HEK293 (cell line): ENCODE measurements around the gene FUT8.

Source experiments
- CTCF ChIA-PET: fragments of 350-600 bp; formaldehyde crosslinking; extraction: SDS; loops from one replicate; lab custom pipeline; 2021; ENCODE audit warnings: antibody characterized with exemption; lab: Yijun Ruan, JAX
- POLR2A ChIA-PET: fragments of 300-600 bp; formaldehyde crosslinking; extraction: SDS; loops from one replicate; lab custom pipeline; 2020; ENCODE audit warnings: antibody characterized with exemption, inconsistent platforms; lab: Yijun Ruan, JAX
- H3K27ac ChIP-seq: fragments of 200-500 bp; sonication (Bioruptor generic); 2 replicates; pipeline ENCODE4 v1.5.1; 2014; ENCODE audit warnings: low read depth, low read length, control low read depth, inconsistent platforms; ENCODE audit errors: extremely low read depth
- H3K36me3 ChIP-seq, 2 experiments: fragments of 200-500 bp in 1 of 2; sonication (Bioruptor generic) in 1 of 2; 1 replicate in 1 of 2; 2 replicates in 1 of 2; pipeline ENCODE4 v1.5.1; 2014 to 2017; ENCODE audit warnings: inconsistent platforms in 2 of 2, low read length in 2 of 2; ENCODE audit not compliant: control insufficient read depth in 2 of 2, insufficient read depth in 1 of 2
- H3K4me1 ChIP-seq: fragments of 200-500 bp; sonication (Bioruptor generic); 2 replicates; pipeline ENCODE4 v1.5.1; 2014; ENCODE audit warnings: mild to moderate bottlenecking, low read length, inconsistent platforms; ENCODE audit not compliant: control insufficient read depth, insufficient read depth
- H3K4me3 ChIP-seq: 2 replicates; pipeline ENCODE4 v1.5.1; 2011; ENCODE audit warnings: low read depth, mild to moderate bottlenecking, control low read depth, low read length, moderate library complexity
- H3K9me3 ChIP-seq: fragments of 200-500 bp; sonication (Bioruptor generic); 2 replicates; pipeline ENCODE4 v1.5.1; 2014; ENCODE audit warnings: low read depth, low read length, inconsistent platforms; ENCODE audit not compliant: control insufficient read depth, insufficient read depth
- MEIS1 ChIP-seq: sonication (generic); formaldehyde crosslinking; IDR thresholded peaks from 2 replicates; pipeline ENCODE4 v1.8.1; 2022; ENCODE audit warnings: missing genetic modification reagents, mild to moderate bottlenecking, borderline replicate concordance
- PRDM4 ChIP-seq: fragments of 450-650 bp; formaldehyde crosslinking; IDR thresholded peaks from 2 replicates; pipeline ENCODE4 v1.5.1; 2017; ENCODE audit warnings: missing biosample characterization, missing genetic modification characterization
- SALL2 ChIP-seq: fragments of 450-650 bp; formaldehyde crosslinking; IDR thresholded peaks from 2 replicates; pipeline ENCODE4 v1.5.0; 2017; ENCODE audit warnings: missing biosample characterization, mild to moderate bottlenecking, missing genetic modification characterization, borderline replicate concordance
- SP2 ChIP-seq: fragments of 450-650 bp; formaldehyde crosslinking; IDR thresholded peaks from 2 replicates; pipeline ENCODE4 v1.5.1; 2016; ENCODE audit warnings: missing biosample characterization, missing genetic modification characterization
- SP3 ChIP-seq: fragments of 450-650 bp; formaldehyde crosslinking; IDR thresholded peaks from 2 replicates; pipeline ENCODE4 v1.5.1; 2016; ENCODE audit warnings: missing biosample characterization, missing genetic modification characterization
- ZBTB11 ChIP-seq: fragments of 450-650 bp; formaldehyde crosslinking; conservative IDR thresholded peaks from 2 replicates; pipeline ENCODE4 v1.5.1; 2016; ENCODE audit warnings: low read depth, missing biosample characterization, missing genetic modification characterization
- ZFP3 ChIP-seq: fragments of 450-650 bp; formaldehyde crosslinking; IDR thresholded peaks from 2 replicates; pipeline ENCODE4 v1.5.1; 2016; ENCODE audit warnings: low read depth, missing biosample characterization, missing genetic modification characterization
- ZFP69B ChIP-seq: fragments of 450-650 bp; formaldehyde crosslinking; IDR thresholded peaks from 2 replicates; pipeline ENCODE4 v1.5.1; 2016; ENCODE audit warnings: missing biosample characterization, missing genetic modification characterization
- ZNF18 ChIP-seq: fragments of 450-650 bp; formaldehyde crosslinking; IDR thresholded peaks from 2 replicates; pipeline ENCODE4 v1.5.1; 2016; ENCODE audit warnings: missing biosample characterization, missing genetic modification characterization
- ZNF266 ChIP-seq: fragments of 450-650 bp; formaldehyde crosslinking; IDR thresholded peaks from 2 replicates; pipeline ENCODE4 v1.5.1; 2016; ENCODE audit warnings: missing biosample characterization, missing genetic modification characterization, low read depth
- ZNF292 ChIP-seq: fragments of 450-650 bp; formaldehyde crosslinking; IDR thresholded peaks from 2 replicates; pipeline ENCODE4 v1.5.1; 2016; ENCODE audit warnings: low read depth, missing biosample characterization, missing genetic modification characterization, borderline replicate concordance
- ZNF398 ChIP-seq: fragments of 450-650 bp; formaldehyde crosslinking; IDR thresholded peaks from 2 replicates; pipeline ENCODE4 v1.5.1; 2017; ENCODE audit warnings: missing biosample characterization, missing genetic modification characterization
- ZNF426 ChIP-seq: fragments of 450-650 bp; formaldehyde crosslinking; IDR thresholded peaks from 2 replicates; pipeline ENCODE4 v1.5.1; 2017; ENCODE audit warnings: missing biosample characterization, missing genetic modification characterization, mild to moderate bottlenecking, inconsistent platforms, moderate library complexity
- ZNF473 ChIP-seq: fragments of 450-650 bp; formaldehyde crosslinking; IDR thresholded peaks from 2 replicates; pipeline ENCODE4 v1.5.1; 2017; ENCODE audit warnings: missing biosample characterization, missing genetic modification characterization
- ZNF501 ChIP-seq: fragments of 450-650 bp; formaldehyde crosslinking; IDR thresholded peaks from 2 replicates; pipeline ENCODE4 v1.5.1; 2016; ENCODE audit warnings: missing biosample characterization, missing genetic modification characterization
- ZNF548 ChIP-seq: fragments of 450-650 bp; formaldehyde crosslinking; IDR thresholded peaks from 2 replicates; pipeline ENCODE4 v1.5.1; 2016; ENCODE audit warnings: missing biosample characterization, missing genetic modification characterization
- ZNF585B ChIP-seq: fragments of 450-650 bp; formaldehyde crosslinking; IDR thresholded peaks from 2 replicates; pipeline ENCODE4 v1.5.1; 2016; ENCODE audit warnings: missing biosample characterization, missing genetic modification characterization
- ZNF626 ChIP-seq: fragments of 450-650 bp; sonication (Bioruptor Pico); formaldehyde crosslinking; IDR thresholded peaks from 2 replicates; pipeline ENCODE4 v1.5.1; 2018; ENCODE audit warnings: missing biosample characterization, missing genetic modification characterization, inconsistent platforms
- ZNF792 ChIP-seq: fragments of 450-650 bp; formaldehyde crosslinking; IDR thresholded peaks from 2 replicates; pipeline ENCODE4 v1.5.1; 2016; ENCODE audit warnings: missing biosample characterization, missing genetic modification characterization
- ZSCAN18 ChIP-seq: fragments of 450-650 bp; formaldehyde crosslinking; IDR thresholded peaks from 2 replicates; pipeline ENCODE4 v1.5.1; 2016; ENCODE audit warnings: missing biosample characterization, missing genetic modification characterization
- ZSCAN23 ChIP-seq: fragments of 450-650 bp; formaldehyde crosslinking; IDR thresholded peaks from 2 replicates; pipeline ENCODE4 v1.5.1; 2016; ENCODE audit warnings: missing biosample characterization, missing genetic modification characterization
- ZSCAN5A ChIP-seq: fragments of 450-650 bp; formaldehyde crosslinking; IDR thresholded peaks from 2 replicates; pipeline ENCODE4 v1.5.1; 2016; ENCODE audit warnings: missing biosample characterization, missing genetic modification characterization

The FUT8 gene

GRCh38 chr14:65772921-65773574 is 360.5 kb downstream of the FUT8 start (continued):
- TF ChIP-seq ZBTB11 (tag by site-specific recombination) (no peak), ZNF585B (no peak), ZSCAN18 (no peak), ZNF426 (tag by site-specific recombination) (no peak), SP3 (tag by site-specific recombination) (no peak), ZNF792 (tag by site-specific recombination) (no peak), ZNF266 (tag by site-specific recombination) (no peak), ZNF626 (no peak), ZNF292 (tag by site-specific recombination) (no peak)

- Histone ChIP-seq H3K9me3 (no peaks in the 10 kb centered on the region), H3K27ac (no peak overlapping the region), H3K4me3 (no peak overlapping the region)
- ChIA-PET POLR2A (no interaction called here), CTCF (interaction anchor here (0.6 kb wide), 1 partner anchor 23 kb away, joined by 5 read pairs; no protein-coding TSS in a partner anchor)
- TF ChIP-seq ZFP69B (tag by site-specific recombination) = no peak
- TF ChIP-seq ZNF501 (tag by site-specific recombination) = no peak
- TF ChIP-seq ZNF398 (tag by site-specific recombination) = no peak
- no peak for TF ChIP-seq ZSCAN23 (tag by site-specific recombination)
- no peak for TF ChIP-seq SALL2 (tag by site-specific recombination)
- no peak for TF ChIP-seq ZSCAN5A (tag by site-specific recombination)
- no peak for TF ChIP-seq ZNF548 (tag by site-specific recombination)
- no peak for TF ChIP-seq SP2 (tag by site-specific recombination)
- no peak for TF ChIP-seq ZNF18 (tag by site-specific recombination)
- TF ChIP-seq ZNF473 (tag by site-specific recombination) = no peak
- TF ChIP-seq PRDM4 (tag by site-specific recombination) = no peak
- TF ChIP-seq MEIS1 (CRISPR knock-in tag) = no peak
- TF ChIP-seq ZFP3 = no peak
- TF ChIP-seq, all 188 proteins: peak for 0
- Histone ChIP-seq H3K36me3 (no peaks in the 10 kb centered on the region), H3K4me1 (peaks cover 4% of the 10 kb centered on the region; the same call in 1 of the 2 replicates)
Observed at GRCh38 chr14:65774041-65774440, 361.5 kb downstream of the FUT8 start.
